Small intestine (tissue), 7 donors: ENCODE data around the gene SPATA33. TPM values are rescaled to one million over a fixed set of nuclear protein-coding genes. Genes with fewer than 3 reads are reported as not detected.

Source experiments
- DNase-seq, 2 donors: peaks; one replicate each; pipeline versions ENCODE4 v3.0.0 to v3.0.0-alpha.2; 2013
- FAIRE-seq: peaks from 2 replicates; lab custom pipeline; 2012; peaks lifted over from hg19 to GRCh38; lab: Jason Lieb, UNC
- H3K27ac ChIP-seq, 3 donors: one replicate each; pipeline ENCODE4 v1.5.1; 2013; ENCODE audit warnings: low read length in 2 of 3, mild to moderate bottlenecking in 2 of 3, control low read depth in 1 of 3, inconsistent platforms in 1 of 3, low read depth in 1 of 3, moderate library complexity in 1 of 3
- H3K27me3 ChIP-seq, 3 donors: one replicate each; pipeline ENCODE4 v1.6.1; 2013; ENCODE audit warnings: low read length in 3 of 3, inconsistent platforms in 1 of 3; ENCODE audit not compliant: control insufficient read depth in 3 of 3, insufficient read depth in 3 of 3
- H3K36me3 ChIP-seq, 3 donors: one replicate each; pipeline ENCODE4 v1.6.1; 2013; ENCODE audit warnings: low read length in 3 of 3, inconsistent platforms in 1 of 3, low read depth in 1 of 3, mild to moderate bottlenecking in 1 of 3, moderate library complexity in 1 of 3; ENCODE audit not compliant: control insufficient read depth in 3 of 3, insufficient read depth in 2 of 3
- H3K4me1 ChIP-seq, 3 donors: one replicate each; pipeline ENCODE4 v1.6.1; 2013; ENCODE audit warnings: low read length in 2 of 3, inconsistent platforms in 1 of 3, low read depth in 1 of 3, mild to moderate bottlenecking in 1 of 3, moderate library complexity in 1 of 3; ENCODE audit not compliant: control insufficient read depth in 3 of 3, insufficient read depth in 2 of 3
- H3K4me3 ChIP-seq, 3 donors: one replicate each; pipeline ENCODE4 v1.5.1; 2013; ENCODE audit warnings: low read length in 3 of 3, control low read depth in 1 of 3, inconsistent platforms in 1 of 3, low read depth in 1 of 3, mild to moderate bottlenecking in 1 of 3, moderate library complexity in 1 of 3
- H3K9me3 ChIP-seq, 2 donors: one replicate each; pipeline ENCODE4 v1.6.1; 2013; ENCODE audit warnings: low read depth in 1 of 2, low read length in 1 of 2; ENCODE audit not compliant: control insufficient read depth in 2 of 2, insufficient read depth in 1 of 2
- WGBS, 3 donors: extraction: QIAGEN DNeasy Blood & Tissue Kit; methylation state at CpG; one replicate each; pipeline ENCODE4 v1.1.7; 2013; 5-methylcytosine and 5-hydroxymethylcytosine counted together
- polyA plus RNA-seq, 4 donors: library from polyadenylated mRNA; stranded (reverse) in 3 of 4; unstranded in 1 of 4; fragments of 200-250 nt in 3 of 4; fragments of 120-200 nt in 1 of 4; gene quantifications; one replicate each; pipeline versions ENCODE4 v1.2.1 to v1.2.3, GENCODE V29; 2013
- donor health status: healthy with polysubstance abuse.
- donor health status: control.
- donor health status: control.
- donor health status: Bipolar disorder and iron deficiency.
- donor health status: healthy.

The SPATA33 gene
- polyA plus RNA-seq, 4 donors = 6.5 to 17.0 (median 8.1) TPM

DNA sequence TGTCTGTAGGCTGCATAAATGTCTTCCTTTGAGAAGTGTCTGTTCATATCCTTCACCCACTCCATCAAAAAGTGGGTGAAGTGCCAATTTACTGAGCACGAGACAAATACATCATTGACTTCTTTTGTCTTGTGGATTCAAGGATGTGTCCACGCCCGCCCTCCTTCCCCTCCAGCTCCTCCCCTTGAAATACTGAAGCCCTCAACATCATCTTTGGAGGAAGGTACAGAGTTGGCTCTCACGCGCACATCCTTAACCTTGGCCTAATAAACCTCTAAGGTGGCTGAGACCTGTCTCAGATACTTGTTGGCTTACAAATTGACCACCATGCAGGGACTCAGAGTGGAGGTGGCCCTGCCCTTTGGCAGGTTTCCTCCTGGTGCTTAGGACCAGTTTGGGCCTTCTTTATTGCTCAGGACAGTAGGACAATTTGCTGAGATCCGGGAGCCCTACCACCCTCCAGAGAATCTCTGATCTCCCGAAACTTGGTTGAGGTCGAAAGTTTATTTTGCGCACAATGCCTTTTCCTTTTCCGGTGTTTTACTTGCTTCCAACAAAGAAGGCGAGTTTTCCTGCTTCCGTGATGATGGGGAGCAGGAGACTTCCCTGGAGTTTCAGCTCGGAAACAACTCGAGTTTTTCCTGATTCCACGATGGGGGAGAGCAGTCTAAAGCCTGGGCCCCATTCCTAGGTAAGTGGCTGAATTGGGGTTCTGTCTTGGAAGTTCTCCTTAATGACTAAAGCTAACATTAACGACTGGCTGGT lies 14.7 kb downstream of the SPATA33 start:
- H3K27me3 ChIP-seq = no peaks in the 10 kb centered on the region
- no peak overlapping the region for H3K4me3 ChIP-seq
- no peak overlapping the region for H3K27ac ChIP-seq
- 89 to 94% (median 92%) methylated on average over 16 of the region's 16 CpGs for WGBS, 3 donors
- DNase-seq = no peak
- FAIRE-seq = no peak
- H3K36me3 ChIP-seq = peaks cover 0 to 13% (median 0%) of the 10 kb centered on the region in 3 donors
- H3K9me3 ChIP-seq = peaks cover 0 to 2% of the 10 kb centered on the region in 2 donors
- peaks cover 0 to 19% (median 2%) of the 10 kb centered on the region in 3 donors for H3K4me1 ChIP-seq

GRCh38 chr16:89678258-89678657 lies 20.6 kb downstream of the SPATA33 start:
- H3K4me1 ChIP-seq = no peaks in the 10 kb centered on the region
- DNase-seq (no peak), FAIRE-seq (no peak)
- no peak overlapping the region for H3K4me3 ChIP-seq
- no peaks in the 10 kb centered on the region for H3K27me3 ChIP-seq
- no peaks in the 10 kb centered on the region for H3K36me3 ChIP-seq
- H3K27ac ChIP-seq = no peak overlapping the region
- H3K9me3 ChIP-seq = peaks cover 0 to 10% of the 10 kb centered on the region in 2 donors
- 92 to 96% (median 96%) methylated on average over 2 of the region's 2 CpGs for WGBS, 3 donors

- peaks cover 0 to 15% of the 10 kb centered on the region in 2 donors for H3K9me3 ChIP-seq
- no peak for FAIRE-seq
- H3K4me3 ChIP-seq = peak overlapping the region in 1 of 3 donors; percentile 80
- 50 to 97% (median 85%) methylated on average over 1 of the region's 1 CpG for WGBS, 3 donors
- no peak for DNase-seq
- H3K27me3 ChIP-seq = no peaks in the 10 kb centered on the region
- H3K36me3 ChIP-seq = peaks cover 0 to 42% (median 3%) of the 10 kb centered on the region in 3 donors
- no peak overlapping the region for H3K27ac ChIP-seq
- H3K4me1 ChIP-seq = peaks cover 5 to 21% (median 5%) of the 10 kb centered on the region in 3 donors
Measured at GRCh38 chr16:89685916-89686315, 28.3 kb downstream of the SPATA33 start.

DNA sequence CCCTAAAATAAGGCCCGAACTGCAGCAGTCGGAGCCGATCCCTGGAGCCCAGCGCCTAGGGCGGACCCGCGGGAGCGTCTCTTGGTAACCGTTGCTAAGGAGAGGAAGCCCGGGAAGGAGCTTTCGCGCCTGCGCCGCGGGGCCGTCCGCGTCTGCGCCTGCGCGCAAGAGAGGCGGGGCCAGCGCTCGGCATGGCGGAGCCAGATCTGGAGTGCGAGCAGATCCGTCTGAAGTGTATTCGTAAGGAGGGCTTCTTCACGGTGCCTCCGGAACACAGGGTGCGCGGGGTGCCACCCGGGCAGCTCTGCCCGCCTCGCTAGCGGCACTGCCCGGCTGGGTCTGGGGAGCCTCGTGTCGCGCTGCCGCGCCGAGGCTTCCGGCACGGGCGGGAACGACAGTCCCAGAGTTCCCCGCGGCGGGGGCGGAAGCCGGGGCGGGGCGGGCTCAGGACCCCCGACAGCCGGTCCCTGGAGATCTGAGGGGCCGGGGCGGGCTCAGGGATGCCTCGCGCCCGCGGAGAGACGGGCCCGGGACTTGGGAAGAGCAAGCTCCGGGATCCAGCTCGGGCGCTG lies 29.0 kb downstream of the SPATA33 start, which contains the start of gene CDK10:
TSS of gene CDK10 (plus strand) at position 170 of the 572 bp plus-strand sequence. CDS start at position 192, 22 bp downstream.
- Histone ChIP-seq H3K27me3 (no peaks in the 10 kb centered on the region), H3K4me3 (peak within 1 kb of the TSS; percentile 80 to 91 (median 80)), H3K9me3 (peaks cover 0 to 15% of the 10 kb centered on the region in 2 donors), H3K4me1 (peaks cover 5 to 21% (median 5%) of the 10 kb centered on the region in 3 donors), H3K36me3 (peaks cover 0 to 48% (median 3%) of the 10 kb centered on the region in 3 donors), H3K27ac (peak within 1 kb of the TSS; percentile 88 to 93 (median 93))
- WGBS, 3 donors = 0% methylated on average over 49 to 67 of the region's 67 CpGs
- FAIRE-seq (no peak), DNase-seq (peak; percentile 92 to 98)

GRCh38 chr16:89687092-89687940 lies 29.7 kb downstream of the SPATA33 start:
- FAIRE-seq = no peak
- WGBS, 3 donors = 5 to 11% (median 9%) methylated on average over 40 to 42 of the region's 42 CpGs
- Histone ChIP-seq H3K4me3 (peak overlapping the region; percentile 80 to 91 (median 80)), H3K27me3 (no peaks in the 10 kb centered on the region), H3K9me3 (peaks cover 0 to 15% of the 10 kb centered on the region in 2 donors), H3K36me3 (peaks cover 4 to 55% (median 6%) of the 10 kb centered on the region in 3 donors), H3K4me1 (peaks cover 5 to 21% (median 5%) of the 10 kb centered on the region in 3 donors), H3K27ac (peak overlapping the region; percentile 88 to 93 (median 93))
- peak; percentile 97 for DNase-seq

DNA sequence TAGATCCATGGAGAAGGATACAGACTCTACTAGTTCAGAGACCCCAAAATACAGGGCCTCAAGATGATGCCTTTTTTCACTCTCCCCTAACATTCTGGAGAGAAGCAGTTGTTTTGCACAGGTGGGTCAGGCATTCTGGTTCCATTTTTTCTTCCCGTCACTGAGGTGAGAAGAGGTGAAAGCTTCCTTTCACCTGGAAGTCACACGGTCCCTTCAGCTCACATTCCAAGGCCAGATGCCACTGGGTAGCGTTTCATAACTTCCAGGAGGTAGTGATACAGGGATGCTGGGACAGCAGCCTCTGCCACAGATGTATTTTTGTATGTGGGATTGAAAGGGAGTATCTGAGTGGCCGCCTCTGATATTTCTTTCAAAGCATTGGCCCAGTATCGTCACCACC lies 30.8 kb downstream of the SPATA33 start:
- peak overlapping the region in 2 of 3 donors; percentile 36 to 93 for H3K27ac ChIP-seq
- DNase-seq = no peak
- H3K4me3 ChIP-seq = no peak overlapping the region
- H3K9me3 ChIP-seq = peaks cover 0 to 15% of the 10 kb centered on the region in 2 donors
- 64 to 84% (median 80%) methylated on average over 5 of the region's 5 CpGs for WGBS, 3 donors
- H3K27me3 ChIP-seq = no peaks in the 10 kb centered on the region
- no peak for FAIRE-seq
- H3K36me3 ChIP-seq = peaks cover 4 to 65% (median 11%) of the 10 kb centered on the region in 3 donors
- H3K4me1 ChIP-seq = peaks cover 5 to 21% (median 5%) of the 10 kb centered on the region in 3 donors

DNA sequence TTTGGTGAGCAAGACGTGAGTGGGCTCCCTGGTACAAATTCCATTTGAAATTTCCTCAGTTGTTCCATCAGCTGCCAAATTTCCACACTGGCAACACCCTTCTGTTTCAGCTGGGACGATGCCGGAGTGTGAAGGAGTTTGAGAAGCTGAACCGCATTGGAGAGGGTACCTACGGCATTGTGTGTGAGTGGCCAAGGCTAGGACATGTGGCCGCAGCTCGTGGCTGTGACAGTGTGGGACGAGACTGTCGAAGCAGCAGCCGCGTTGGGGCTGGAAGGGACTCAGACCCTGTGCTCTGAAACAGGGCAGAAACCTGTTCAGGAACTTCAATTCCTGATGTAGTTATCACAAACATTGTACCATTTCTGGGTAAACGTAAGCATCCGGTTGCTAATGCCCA lies 31.5 kb downstream of the SPATA33 start:
- H3K4me3 ChIP-seq = no peak overlapping the region
- FAIRE-seq (no peak), DNase-seq (no peak)
- H3K27me3 ChIP-seq = no peaks in the 10 kb centered on the region
- no peak overlapping the region for H3K27ac ChIP-seq
- 94 to 95% (median 95%) methylated on average over 13 of the region's 13 CpGs for WGBS, 3 donors
- peaks cover 5 to 28% (median 5%) of the 10 kb centered on the region in 3 donors for H3K4me1 ChIP-seq
- H3K9me3 ChIP-seq = peaks cover 0 to 15% of the 10 kb centered on the region in 2 donors
- peaks cover 4 to 72% (median 14%) of the 10 kb centered on the region in 3 donors for H3K36me3 ChIP-seq
